Colonic mucosa (tissue), 4 donors: ENCODE data around the gene IL1RAP. TPM values are rescaled to one million over a fixed set of nuclear protein-coding genes. Genes with fewer than 3 reads are reported as not detected.

Experiments used
- DNase-seq: peaks from one replicate; pipeline ENCODE4 v3.0.0-alpha.2; 2020
- H3K27ac ChIP-seq: fragments of 200-600 bp; one replicate; pipeline ENCODE4 v1.8.0; 2021
- H3K27me3 ChIP-seq: fragments of 200-600 bp; one replicate; pipeline ENCODE4 v1.8.0; 2021
- H3K36me3 ChIP-seq: fragments of 200-600 bp; one replicate; pipeline ENCODE4 v1.8.0; 2021
- H3K4me1 ChIP-seq: fragments of 200-600 bp; one replicate; pipeline ENCODE4 v1.8.0; 2021; ENCODE audit warnings: mild to moderate bottlenecking
- H3K4me3 ChIP-seq: fragments of 200-600 bp; one replicate; pipeline ENCODE4 v1.8.0; 2021
- H3K9ac ChIP-seq, 2 donors: one replicate each; pipeline ENCODE4 v1.7.0; 2013; ENCODE audit warnings: control low read depth in 2 of 2, low read depth in 2 of 2, low read length in 2 of 2
- H3K9me3 ChIP-seq: fragments of 200-600 bp; one replicate; pipeline ENCODE4 v1.8.0; 2021
- intact Hi-C: fragments of 100-400 bp; cut with DNase I; formaldehyde crosslinking; loops from one replicate; pipeline ENCODE4 v1.14.1; 2022
- total RNA-seq, 2 donors: library from RNA; stranded (reverse); fragmentation: NEBNext Ultra II Directional in 1 of 2; extraction: Animal tissue kit (Norgen Biotek cat#: 25700) in 1 of 2; gene quantifications; one replicate each; pipeline ENCODE4 v1.2.1, GENCODE V29; 2021
- TF ChIP-seq, protein P1 (sequence below): fragments of 200-600 bp; IDR thresholded peaks from one replicate; pipeline ENCODE4 v1.8.0; 2022; ENCODE audit warnings: antibody characterized with exemption, mild to moderate bottlenecking
- donor health status: healthy.
- donor health status: DM: no; HTN: no; CAD: no.
- donor health status: DM: no; HTN: no; CAD: no.

IL1RAP gene
- total RNA-seq, 2 donors from 2014 or later, result 3.9 to 5.0 TPM

DNA sequence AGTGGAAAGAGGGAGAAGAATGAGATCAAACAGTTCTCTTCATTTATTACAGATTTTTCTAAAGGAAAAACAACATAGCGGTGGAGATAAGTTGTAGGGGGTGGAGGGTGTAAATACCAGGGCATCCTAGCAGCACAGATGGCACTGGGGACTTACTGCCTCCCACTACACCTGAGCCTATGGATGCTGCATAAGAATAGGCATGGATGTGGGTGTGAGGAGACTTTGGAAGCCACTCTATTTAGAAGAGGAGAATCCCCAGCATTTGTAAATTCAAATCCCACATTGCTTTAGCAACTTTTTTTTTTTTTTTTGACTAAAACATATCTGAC lies 27.4 kb upstream of the IL1RAP start:
- TF ChIP-seq, protein P1, sequence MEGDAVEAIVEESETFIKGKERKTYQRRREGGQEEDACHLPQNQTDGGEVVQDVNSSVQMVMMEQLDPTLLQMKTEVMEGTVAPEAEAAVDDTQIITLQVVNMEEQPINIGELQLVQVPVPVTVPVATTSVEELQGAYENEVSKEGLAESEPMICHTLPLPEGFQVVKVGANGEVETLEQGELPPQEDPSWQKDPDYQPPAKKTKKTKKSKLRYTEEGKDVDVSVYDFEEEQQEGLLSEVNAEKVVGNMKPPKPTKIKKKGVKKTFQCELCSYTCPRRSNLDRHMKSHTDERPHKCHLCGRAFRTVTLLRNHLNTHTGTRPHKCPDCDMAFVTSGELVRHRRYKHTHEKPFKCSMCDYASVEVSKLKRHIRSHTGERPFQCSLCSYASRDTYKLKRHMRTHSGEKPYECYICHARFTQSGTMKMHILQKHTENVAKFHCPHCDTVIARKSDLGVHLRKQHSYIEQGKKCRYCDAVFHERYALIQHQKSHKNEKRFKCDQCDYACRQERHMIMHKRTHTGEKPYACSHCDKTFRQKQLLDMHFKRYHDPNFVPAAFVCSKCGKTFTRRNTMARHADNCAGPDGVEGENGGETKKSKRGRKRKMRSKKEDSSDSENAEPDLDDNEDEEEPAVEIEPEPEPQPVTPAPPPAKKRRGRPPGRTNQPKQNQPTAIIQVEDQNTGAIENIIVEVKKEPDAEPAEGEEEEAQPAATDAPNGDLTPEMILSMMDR, result no peak
- no peaks in the 10 kb centered on the region for H3K36me3 ChIP-seq
- H3K27ac ChIP-seq, result no peak overlapping the region
- DNase-seq, result no peak
- no peaks in the 10 kb centered on the region for H3K4me1 ChIP-seq
- no peak overlapping the region for H3K4me3 ChIP-seq
- H3K27me3 ChIP-seq, result no peaks in the 10 kb centered on the region
- no peaks in the 10 kb centered on the region for H3K9me3 ChIP-seq
- no peak overlapping the region for H3K9ac ChIP-seq
- intact Hi-C loops, result no loop called here

DNA sequence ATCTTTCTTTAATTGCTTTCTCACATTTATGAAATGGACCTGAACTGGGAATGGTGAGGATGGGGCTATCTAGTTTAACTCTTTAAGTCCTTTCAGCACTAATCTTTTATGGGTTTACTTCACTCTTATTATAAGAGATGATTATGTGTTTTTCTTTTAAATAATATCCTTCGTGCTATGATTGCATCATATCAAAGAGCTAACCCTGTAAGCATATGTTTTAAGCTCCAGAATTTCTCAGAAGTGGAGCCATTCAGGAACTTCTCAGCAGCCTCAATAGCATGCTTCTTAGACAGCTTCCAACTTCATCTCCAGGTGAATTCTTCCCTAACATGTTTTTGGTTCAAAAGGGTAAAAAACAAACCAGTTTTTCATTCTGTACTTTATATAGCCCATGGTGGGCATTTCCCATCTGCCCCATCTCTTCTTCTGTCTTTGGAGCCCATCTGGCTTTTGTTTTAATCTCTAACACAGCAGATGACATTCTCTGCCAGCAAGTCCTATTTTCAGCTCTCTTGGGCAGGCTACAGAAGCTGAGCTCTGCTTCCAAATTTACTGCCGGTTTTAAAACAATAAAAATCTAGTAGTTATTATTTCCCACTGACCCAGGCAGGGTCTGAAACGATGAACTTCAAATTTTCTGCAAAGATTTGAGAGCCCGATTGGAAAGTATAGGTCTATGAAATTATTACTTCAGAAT lies 26.8 kb upstream of the IL1RAP start:
- no peak overlapping the region for H3K27ac ChIP-seq
- no peaks in the 10 kb centered on the region for H3K36me3 ChIP-seq
- no peaks in the 10 kb centered on the region for H3K9me3 ChIP-seq
- TF ChIP-seq, protein P1, result no peak
- no peaks in the 10 kb centered on the region for H3K4me1 ChIP-seq
- no peak for DNase-seq
- intact Hi-C loops, result no loop called here
- no peak overlapping the region for H3K4me3 ChIP-seq
- no peaks in the 10 kb centered on the region for H3K27me3 ChIP-seq
- no peak overlapping the region for H3K9ac ChIP-seq

DNA sequence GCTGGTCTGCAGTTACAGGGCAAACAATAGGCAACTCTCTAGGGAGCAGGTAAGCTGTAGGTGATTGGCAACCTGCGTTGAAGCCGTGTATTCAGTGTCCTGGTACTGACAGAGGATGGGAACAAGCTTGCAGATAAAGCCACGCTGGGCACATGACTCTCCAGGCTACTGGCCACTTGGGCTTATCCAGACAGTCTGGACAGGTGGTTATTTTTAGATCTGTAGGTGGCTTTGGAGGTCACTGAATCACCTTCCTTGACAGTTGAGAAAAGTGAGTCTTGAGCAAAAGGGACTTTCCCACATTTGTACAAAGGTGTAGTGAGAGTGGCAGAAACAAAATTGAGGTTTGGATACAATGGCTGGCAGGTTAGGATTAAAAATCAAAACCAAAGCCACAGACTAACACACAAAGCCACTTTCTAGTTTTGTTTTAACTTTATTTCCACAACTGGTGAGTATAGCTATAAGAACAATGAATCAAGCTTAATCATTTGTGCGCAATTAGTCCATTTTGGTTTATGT lies 22.3 kb upstream of the IL1RAP start:
- H3K27me3 ChIP-seq, result no peaks in the 10 kb centered on the region
- H3K4me3 ChIP-seq, result no peak overlapping the region
- H3K36me3 ChIP-seq, result no peaks in the 10 kb centered on the region
- TF ChIP-seq, protein P1, result no peak
- no peaks in the 10 kb centered on the region for H3K9me3 ChIP-seq
- H3K9ac ChIP-seq, result no peak overlapping the region
- intact Hi-C loops, result no loop called here
- no peak overlapping the region for H3K27ac ChIP-seq
- DNase-seq, result no peak
- H3K4me1 ChIP-seq, result no peaks in the 10 kb centered on the region

DNA sequence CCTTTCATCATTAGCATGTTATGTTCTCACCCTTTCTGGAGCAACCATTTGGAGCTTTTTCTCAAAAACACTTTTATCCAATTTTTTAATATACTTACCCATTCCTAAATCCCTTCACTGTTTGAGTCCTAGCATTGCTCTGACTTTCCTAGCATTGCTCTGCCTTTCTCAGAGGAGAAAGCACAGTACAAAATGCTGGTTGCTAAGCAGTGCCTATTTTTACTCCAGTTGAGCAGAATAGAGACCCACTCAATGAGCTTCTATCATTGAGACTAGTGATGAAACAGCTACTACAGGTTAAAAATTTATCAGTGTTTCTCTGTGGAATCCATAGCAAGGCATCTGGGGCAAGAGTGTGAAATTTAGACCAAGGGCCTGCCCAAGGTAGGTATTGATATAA lies 21.8 kb upstream of the IL1RAP start:
- no peaks in the 10 kb centered on the region for H3K4me1 ChIP-seq
- no peak overlapping the region for H3K4me3 ChIP-seq
- TF ChIP-seq, protein P1, result no peak
- intact Hi-C loops, result no loop called here
- H3K27ac ChIP-seq, result no peak overlapping the region
- H3K27me3 ChIP-seq, result no peaks in the 10 kb centered on the region
- no peaks in the 10 kb centered on the region for H3K9me3 ChIP-seq
- no peaks in the 10 kb centered on the region for H3K36me3 ChIP-seq
- H3K9ac ChIP-seq, result no peak overlapping the region
- DNase-seq, result no peak

DNA sequence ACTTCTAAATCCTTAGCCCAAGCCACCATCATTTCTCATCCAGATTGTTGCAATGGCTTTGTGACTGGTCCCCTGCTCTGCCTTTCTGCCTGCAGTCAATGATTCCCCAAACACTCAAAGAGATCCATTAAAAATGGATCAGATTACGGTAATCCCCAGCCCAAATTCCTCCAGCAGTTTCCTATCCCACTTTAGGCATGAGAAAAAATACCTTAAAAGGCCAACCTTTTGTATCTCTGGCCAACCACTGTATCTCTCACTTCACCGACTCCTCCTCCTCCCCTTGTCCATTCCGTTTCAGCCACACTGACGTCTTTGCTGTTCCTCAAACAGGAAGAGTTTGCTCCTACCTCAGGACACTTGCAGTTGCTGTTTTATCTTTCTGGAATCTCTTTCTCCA lies 20.9 kb upstream of the IL1RAP start:
- no peak for DNase-seq
- TF ChIP-seq, protein P1, result no peak
- Histone ChIP-seq H3K4me1 (no peaks in the 10 kb centered on the region), H3K36me3 (no peaks in the 10 kb centered on the region), H3K9me3 (no peaks in the 10 kb centered on the region), H3K4me3 (no peak overlapping the region), H3K27me3 (no peaks in the 10 kb centered on the region), H3K9ac (no peak overlapping the region), H3K27ac (no peak overlapping the region)
- intact Hi-C loops, result no loop called here
